HepG2 (cell line): ENCODE results near the gene RAD54L. TPM values are rescaled to one million over a fixed set of nuclear protein-coding genes. Genes with fewer than 3 reads are reported as not detected.

ENCODE experiments used
- ARID3A ChIP-seq: IDR thresholded peaks from 2 replicates; pipeline ENCODE4 v1.6.1; 2012; ENCODE audit warnings: low read depth, low read length, improper control_type of control experiment
- GATAD2A ChIP-seq: IDR thresholded peaks from 2 replicates; pipeline ENCODE4 v1.6.1; 2016
- JARID2 ChIP-seq: sonication (generic); formaldehyde crosslinking; IDR thresholded peaks from 2 replicates; pipeline ENCODE4 v1.8.1; 2023; ENCODE audit warnings: missing genetic modification reagents, inconsistent platforms; ENCODE audit not compliant: insufficient replicate concordance
- RBFOX2 ChIP-seq: fragments of 200-400 bp; formaldehyde crosslinking; IDR thresholded peaks from 2 replicates; pipeline ENCODE4 v1.6.1; 2017; ENCODE audit warnings: low read depth, mild to moderate bottlenecking, low read length
- TAF1 ChIP-seq: sonication (generic); formaldehyde crosslinking; IDR thresholded peaks from 2 replicates; pipeline ENCODE4 v1.4.0; 2020; ENCODE audit warnings: missing genetic modification reagents
- TGIF2 ChIP-seq: IDR thresholded peaks from 2 replicates; pipeline ENCODE4 v1.6.1; 2016; ENCODE audit warnings: control low read depth, missing compliant biosample characterization
- ZHX1 ChIP-seq: sonication (generic); formaldehyde crosslinking; IDR thresholded peaks from 2 replicates; pipeline ENCODE4 v1.8.1; 2022; ENCODE audit warnings: low read depth, mild to moderate bottlenecking, missing genetic modification reagents
- ZIK1 ChIP-seq: sonication (generic); formaldehyde crosslinking; IDR thresholded peaks from 2 replicates; pipeline ENCODE4 v1.5.0; 2020; ENCODE audit warnings: mild to moderate bottlenecking, low read depth, missing genetic modification reagents, borderline replicate concordance
- ZNF350 ChIP-seq: sonication (generic); formaldehyde crosslinking; IDR thresholded peaks from 2 replicates; pipeline ENCODE4 v1.4.0; 2020; ENCODE audit warnings: mild to moderate bottlenecking, low read depth, missing genetic modification reagents, borderline replicate concordance
- ZNF460 ChIP-seq: sonication (generic); formaldehyde crosslinking; IDR thresholded peaks from 2 replicates; pipeline ENCODE4 v1.5.1; 2020; ENCODE audit warnings: missing genetic modification reagents, mild to moderate bottlenecking, borderline replicate concordance
- ZNF770 ChIP-seq: sonication (generic); formaldehyde crosslinking; IDR thresholded peaks from 2 replicates; pipeline ENCODE4 v1.5.0; 2020; ENCODE audit warnings: mild to moderate bottlenecking, missing genetic modification reagents
- polyA plus RNA-seq, 8 experiments: library from polyadenylated mRNA; depleted of rRNA in 3 of 8; stranded (reverse) in 7 of 8; unstranded in 1 of 8; fragments of >200 nt; fragmentation: Illumina TruSeq in 4 of 8; extraction: Trizol in 4 of 8; gene quantifications; 2 replicates each; pipeline versions ENCODE4 v1.2.1 to v1.2.3, GENCODE V29; 2011 to 2016; ENCODE audit warnings: low read depth in 4 of 8, missing spikeins in 1 of 8, mixed read lengths in 1 of 8; ENCODE audit not compliant: insufficient read depth in 1 of 8
- total RNA-seq, 5 experiments: library from RNA; depleted of rRNA; stranded (reverse); fragments of >200 nt; fragmentation: Illumina TruSeq; extraction: Trizol; gene quantifications; 2 replicates each; pipeline ENCODE4 v1.2.3, GENCODE V29; 2016; ENCODE audit warnings: low read depth in 1 of 5
- TF ChIP-seq, protein P1 (sequence below): sonication (generic); formaldehyde crosslinking; IDR thresholded peaks from 2 replicates; pipeline ENCODE4 v1.4.0; 2020; ENCODE audit warnings: mild to moderate bottlenecking, missing genetic modification reagents, borderline replicate concordance
- TF ChIP-seq, protein P2 (sequence below): sonication (generic); formaldehyde crosslinking; IDR thresholded peaks from 2 replicates; pipeline ENCODE4 v1.4.0; 2020; ENCODE audit warnings: mild to moderate bottlenecking, missing genetic modification reagents

The RAD54L gene
- total and polyA plus RNA-seq, 2 of the 13 experiments (the other 11 are each of a cell fraction or from before 2014, with no cell fraction given): 10.2 to 30.0 TPM

DNA sequence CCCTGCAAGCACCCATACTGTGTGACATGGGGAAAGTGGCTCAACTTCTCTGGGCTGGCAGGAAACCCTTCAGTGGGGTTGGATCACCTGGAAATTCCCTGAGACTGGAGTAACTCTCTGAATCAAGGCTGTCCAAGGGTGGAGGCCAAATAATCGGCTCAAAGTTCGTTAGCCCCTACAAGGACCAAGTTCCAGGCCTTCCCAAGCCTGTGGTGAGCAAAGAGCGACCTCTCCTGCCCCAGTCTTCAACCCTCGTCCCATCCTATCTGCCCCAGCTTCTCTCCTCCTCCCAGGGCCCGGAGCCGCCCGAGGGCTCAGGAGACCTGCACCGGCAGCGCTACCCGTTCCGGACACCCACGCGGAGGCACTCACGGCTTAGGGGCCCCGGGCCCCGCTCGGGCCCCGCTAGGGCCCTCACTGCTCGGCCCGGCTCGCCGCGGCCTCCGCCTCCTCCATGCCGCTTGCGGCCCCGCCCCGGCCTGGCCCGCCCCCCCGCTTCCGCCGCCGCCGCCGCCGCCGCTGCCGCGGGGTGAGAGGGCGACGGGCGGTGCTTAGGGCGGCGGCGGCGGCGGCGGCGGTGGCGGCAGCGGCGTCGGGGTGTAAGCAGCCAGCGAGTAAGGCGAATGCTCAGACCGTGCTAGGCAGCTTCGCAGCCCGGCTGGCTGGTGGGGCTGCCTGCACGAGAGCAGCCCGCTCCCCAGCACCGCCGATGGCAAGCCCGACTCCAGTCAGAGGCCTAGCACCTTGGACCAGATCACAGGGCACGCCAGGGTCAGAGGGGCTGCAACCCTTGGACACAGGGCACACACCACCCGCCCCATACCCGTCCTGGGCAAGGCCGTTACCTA is 49.4 kb upstream of the RAD54L start, which contains the start of gene POMGNT1 (continued):
- 0 out of 2 replicates have a peak, but pooled peaks have one; percentile 28 for TF ChIP-seq ZIK1 (CRISPR knock-in tag)
- TF ChIP-seq, protein P1, sequence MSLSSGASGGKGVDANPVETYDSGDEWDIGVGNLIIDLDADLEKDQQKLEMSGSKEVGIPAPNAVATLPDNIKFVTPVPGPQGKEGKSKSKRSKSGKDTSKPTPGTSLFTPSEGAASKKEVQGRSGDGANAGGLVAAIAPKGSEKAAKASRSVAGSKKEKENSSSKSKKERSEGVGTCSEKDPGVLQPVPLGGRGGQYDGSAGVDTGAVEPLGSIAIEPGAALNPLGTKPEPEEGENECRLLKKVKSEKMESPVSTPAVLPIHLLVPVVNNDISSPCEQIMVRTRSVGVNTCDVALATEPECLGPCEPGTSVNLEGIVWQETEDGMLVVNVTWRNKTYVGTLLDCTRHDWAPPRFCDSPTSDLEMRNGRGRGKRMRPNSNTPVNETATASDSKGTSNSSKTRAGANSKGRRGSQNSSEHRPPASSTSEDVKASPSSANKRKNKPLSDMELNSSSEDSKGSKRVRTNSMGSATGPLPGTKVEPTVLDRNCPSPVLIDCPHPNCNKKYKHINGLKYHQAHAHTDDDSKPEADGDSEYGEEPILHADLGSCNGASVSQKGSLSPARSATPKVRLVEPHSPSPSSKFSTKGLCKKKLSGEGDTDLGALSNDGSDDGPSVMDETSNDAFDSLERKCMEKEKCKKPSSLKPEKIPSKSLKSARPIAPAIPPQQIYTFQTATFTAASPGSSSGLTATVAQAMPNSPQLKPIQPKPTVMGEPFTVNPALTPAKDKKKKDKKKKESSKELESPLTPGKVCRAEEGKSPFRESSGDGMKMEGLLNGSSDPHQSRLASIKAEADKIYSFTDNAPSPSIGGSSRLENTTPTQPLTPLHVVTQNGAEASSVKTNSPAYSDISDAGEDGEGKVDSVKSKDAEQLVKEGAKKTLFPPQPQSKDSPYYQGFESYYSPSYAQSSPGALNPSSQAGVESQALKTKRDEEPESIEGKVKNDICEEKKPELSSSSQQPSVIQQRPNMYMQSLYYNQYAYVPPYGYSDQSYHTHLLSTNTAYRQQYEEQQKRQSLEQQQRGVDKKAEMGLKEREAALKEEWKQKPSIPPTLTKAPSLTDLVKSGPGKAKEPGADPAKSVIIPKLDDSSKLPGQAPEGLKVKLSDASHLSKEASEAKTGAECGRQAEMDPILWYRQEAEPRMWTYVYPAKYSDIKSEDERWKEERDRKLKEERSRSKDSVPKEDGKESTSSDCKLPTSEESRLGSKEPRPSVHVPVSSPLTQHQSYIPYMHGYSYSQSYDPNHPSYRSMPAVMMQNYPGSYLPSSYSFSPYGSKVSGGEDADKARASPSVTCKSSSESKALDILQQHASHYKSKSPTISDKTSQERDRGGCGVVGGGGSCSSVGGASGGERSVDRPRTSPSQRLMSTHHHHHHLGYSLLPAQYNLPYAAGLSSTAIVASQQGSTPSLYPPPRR (CRISPR knock-in tag): 0 out of 2 replicates have a peak, but pooled peaks have one; percentile 13
- TF ChIP-seq ARID3A: no peak
- no peak for TF ChIP-seq ZNF460
- TF ChIP-seq ZHX1: no peak
- 0 out of 2 replicates have a peak, but pooled peaks have one; percentile 10 for TF ChIP-seq TGIF2 (CRISPR knock-in tag)
- peak; percentile 67 for TF ChIP-seq TAF1 (CRISPR knock-in tag)
- TF ChIP-seq, protein P2, sequence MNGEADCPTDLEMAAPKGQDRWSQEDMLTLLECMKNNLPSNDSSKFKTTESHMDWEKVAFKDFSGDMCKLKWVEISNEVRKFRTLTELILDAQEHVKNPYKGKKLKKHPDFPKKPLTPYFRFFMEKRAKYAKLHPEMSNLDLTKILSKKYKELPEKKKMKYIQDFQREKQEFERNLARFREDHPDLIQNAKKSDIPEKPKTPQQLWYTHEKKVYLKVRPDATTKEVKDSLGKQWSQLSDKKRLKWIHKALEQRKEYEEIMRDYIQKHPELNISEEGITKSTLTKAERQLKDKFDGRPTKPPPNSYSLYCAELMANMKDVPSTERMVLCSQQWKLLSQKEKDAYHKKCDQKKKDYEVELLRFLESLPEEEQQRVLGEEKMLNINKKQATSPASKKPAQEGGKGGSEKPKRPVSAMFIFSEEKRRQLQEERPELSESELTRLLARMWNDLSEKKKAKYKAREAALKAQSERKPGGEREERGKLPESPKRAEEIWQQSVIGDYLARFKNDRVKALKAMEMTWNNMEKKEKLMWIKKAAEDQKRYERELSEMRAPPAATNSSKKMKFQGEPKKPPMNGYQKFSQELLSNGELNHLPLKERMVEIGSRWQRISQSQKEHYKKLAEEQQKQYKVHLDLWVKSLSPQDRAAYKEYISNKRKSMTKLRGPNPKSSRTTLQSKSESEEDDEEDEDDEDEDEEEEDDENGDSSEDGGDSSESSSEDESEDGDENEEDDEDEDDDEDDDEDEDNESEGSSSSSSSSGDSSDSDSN (CRISPR knock-in tag): peak; percentile 62; the same call in 1 of the 2 replicates
- TF ChIP-seq GATAD2A: no peak
- TF ChIP-seq ZNF350 (CRISPR knock-in tag): 0 out of 2 replicates have a peak, but pooled peaks have one; percentile 36
- peak; percentile 85 for TF ChIP-seq RBFOX2
- TF ChIP-seq JARID2 (CRISPR knock-in tag): no peak
- TF ChIP-seq ZNF770 (CRISPR knock-in tag): no peak
